Measurements from ENCODE around the gene HTRA1.

The HTRA1 gene

GRCh38 chr10:122559228-122559627 lies 97.9 kb downstream of the HTRA1 start:
- no peak for DNase-seq

- DNase-seq = no peak
These were observed 99.0 kb downstream of the HTRA1 start, which contains the start of gene DMBT1 for GRCh38 chr10:122560279-122560804. Gene DMBT1, plus strand, starts transcription at chr10:122560754. Its CDS starts 17 bp downstream, at chr10:122560771.

- DNase-seq = no peak
These were observed 99.9 kb downstream of the HTRA1 start for GRCh38 chr10:122561212-122561611.

- no peak for DNase-seq
These were observed 100.4 kb downstream of the HTRA1 start for GRCh38 chr10:122561792-122562191.

Measured in activated T-cell treated with anti-CD3 and anti-CD28 coated beads, Interleukin-2, amount 50 U/mL, for 1 hour (primary cell).